Body of pancreas (tissue), 4 donors: Measurements from ENCODE around the gene MGAT2.

ENCODE experiments used
- POLR2A ChIP-seq, 3 donors: fragments of 450-650 bp; IDR thresholded peaks; one replicate each; pipeline ENCODE4 v1.6.1; 2016; ENCODE audit warnings: antibody characterized with exemption in 3 of 3, mild to moderate bottlenecking in 2 of 3
- TF ChIP-seq, protein P1 (sequence below), 7 experiments: fragments of 450-650 bp in 4 of 7; fragments of 200-600 bp in 3 of 7; sonication (generic) in 3 of 7; IDR thresholded peaks; one replicate each; pipeline ENCODE4 v1.5.1; 2016 to 2019; ENCODE audit warnings: antibody characterized with exemption in 7 of 7

- TF ChIP-seq, protein P1, sequence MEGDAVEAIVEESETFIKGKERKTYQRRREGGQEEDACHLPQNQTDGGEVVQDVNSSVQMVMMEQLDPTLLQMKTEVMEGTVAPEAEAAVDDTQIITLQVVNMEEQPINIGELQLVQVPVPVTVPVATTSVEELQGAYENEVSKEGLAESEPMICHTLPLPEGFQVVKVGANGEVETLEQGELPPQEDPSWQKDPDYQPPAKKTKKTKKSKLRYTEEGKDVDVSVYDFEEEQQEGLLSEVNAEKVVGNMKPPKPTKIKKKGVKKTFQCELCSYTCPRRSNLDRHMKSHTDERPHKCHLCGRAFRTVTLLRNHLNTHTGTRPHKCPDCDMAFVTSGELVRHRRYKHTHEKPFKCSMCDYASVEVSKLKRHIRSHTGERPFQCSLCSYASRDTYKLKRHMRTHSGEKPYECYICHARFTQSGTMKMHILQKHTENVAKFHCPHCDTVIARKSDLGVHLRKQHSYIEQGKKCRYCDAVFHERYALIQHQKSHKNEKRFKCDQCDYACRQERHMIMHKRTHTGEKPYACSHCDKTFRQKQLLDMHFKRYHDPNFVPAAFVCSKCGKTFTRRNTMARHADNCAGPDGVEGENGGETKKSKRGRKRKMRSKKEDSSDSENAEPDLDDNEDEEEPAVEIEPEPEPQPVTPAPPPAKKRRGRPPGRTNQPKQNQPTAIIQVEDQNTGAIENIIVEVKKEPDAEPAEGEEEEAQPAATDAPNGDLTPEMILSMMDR (IDR thresholded peaks at IDR 0.05): no peak
- no peak for TF ChIP-seq POLR2A (IDR thresholded peaks at IDR 0.05)
These were observed 26.1 kb upstream of the MGAT2 start for GRCh38 chr14:49594347-49595091.
